WTC11 (cell line): ENCODE data around the gene HACD3. TPM values are rescaled to one million over a fixed set of nuclear protein-coding genes. Genes with fewer than 3 reads are reported as not detected.

Experiments
- ATAC-seq: fragments of 200-7000 bp; cut with Tn5 transposase; 2 replicates; pipeline ENCODE4 v1.10.0; 2021; ENCODE audit warnings: mild to moderate bottlenecking, moderate library complexity
- CTCF ChIA-PET: fragments of 300-600 bp; sonication (Branson Sonifier 250); formaldehyde crosslinking; loops from one replicate; lab custom pipeline; 2021; ENCODE audit warnings: antibody characterized with exemption; lab: Charles Lee
- POLR2A ChIA-PET: fragments of 350-600 bp; sonication (Branson Sonifier 250); formaldehyde crosslinking; loops from one replicate; lab custom pipeline; 2021; ENCODE audit warnings: antibody characterized with exemption; lab: Charles Lee
- DNase-seq: peaks from one replicate; pipeline ENCODE4 v3.0.0; 2021; ENCODE audit warnings: low spot score
- H3K27ac Mint-ChIP-seq: 2 replicates; pipeline ENCODE4 v1.8.0; 2021; ENCODE audit warnings: mixed read lengths
- H3K27me3 Mint-ChIP-seq: 2 replicates; pipeline ENCODE4 v1.8.0; 2021; ENCODE audit warnings: low read depth, mild to moderate bottlenecking, moderate library complexity, mixed read lengths
- H3K36me3 Mint-ChIP-seq: 2 replicates; pipeline ENCODE4 v1.8.0; 2021; ENCODE audit warnings: mixed read lengths
- H3K4me1 Mint-ChIP-seq: 2 replicates; pipeline ENCODE4 v1.8.0; 2022; ENCODE audit warnings: mixed read lengths
- H3K4me3 Mint-ChIP-seq: 2 replicates; pipeline ENCODE4 v1.8.0; 2021; ENCODE audit warnings: mild to moderate bottlenecking, moderate library complexity, mixed read lengths
- H3K9me3 Mint-ChIP-seq: 2 replicates; pipeline ENCODE4 v1.8.0; 2021; ENCODE audit warnings: mixed read lengths
- AR ChIP-seq: fragments of 250-450 bp; sonication (Bioruptor Pico); IDR thresholded peaks from 2 replicates; pipeline ENCODE4 v1.9.0; 2021; ENCODE audit warnings: mild to moderate bottlenecking
- ATF2 ChIP-seq: sonication (generic); formaldehyde crosslinking; IDR thresholded peaks from 2 replicates; pipeline ENCODE4 v1.8.1; 2022; ENCODE audit warnings: low read depth, missing genetic modification reagents, borderline replicate concordance
- ATF3 ChIP-seq: sonication (generic); formaldehyde crosslinking; conservative IDR thresholded peaks from 2 replicates; pipeline ENCODE4 v1.8.1; 2022; ENCODE audit warnings: mild to moderate bottlenecking, missing genetic modification reagents
- CBFB ChIP-seq: sonication (generic); formaldehyde crosslinking; IDR thresholded peaks from 2 replicates; pipeline ENCODE4 v1.8.1; 2022; ENCODE audit warnings: mild to moderate bottlenecking, low read depth, missing genetic modification reagents
- CDX4 ChIP-seq: fragments of 250-450 bp; sonication (Bioruptor Pico); IDR thresholded peaks from 2 replicates; pipeline ENCODE4 v1.9.0; 2021; ENCODE audit warnings: moderate library complexity, mild to moderate bottlenecking, inconsistent platforms, borderline replicate concordance
- ESRRA ChIP-seq: sonication (generic); formaldehyde crosslinking; IDR thresholded peaks from 2 replicates; pipeline ENCODE4 v1.8.1; 2022; ENCODE audit warnings: mild to moderate bottlenecking, missing genetic modification reagents, borderline replicate concordance
- GABPB1 ChIP-seq: sonication (generic); formaldehyde crosslinking; IDR thresholded peaks from 2 replicates; pipeline ENCODE4 v1.8.1; 2023; ENCODE audit warnings: mild to moderate bottlenecking, missing genetic modification reagents
- GTF2I ChIP-seq: fragments of 250-450 bp; sonication (Bioruptor Pico); conservative IDR thresholded peaks from 2 replicates; pipeline ENCODE4 v1.4.0; 2021; ENCODE audit warnings: mild to moderate bottlenecking
- HMGA2 ChIP-seq: fragments of 250-450 bp; sonication (Bioruptor Pico); IDR thresholded peaks from 2 replicates; pipeline ENCODE4 v1.4.0; 2021; ENCODE audit warnings: mild to moderate bottlenecking, moderate library complexity
- JAZF1 ChIP-seq: fragments of 250-450 bp; sonication (Bioruptor Pico); IDR thresholded peaks from 2 replicates; pipeline ENCODE4 v1.9.0; 2021; ENCODE audit warnings: moderate library complexity, mild to moderate bottlenecking, inconsistent platforms
- MAX ChIP-seq: sonication (generic); formaldehyde crosslinking; IDR thresholded peaks from 2 replicates; pipeline ENCODE4 v1.8.0; 2022; ENCODE audit warnings: mild to moderate bottlenecking, missing genetic modification reagents
- MXD4 ChIP-seq: fragments of 250-450 bp; sonication (Bioruptor Pico); IDR thresholded peaks from 2 replicates; pipeline ENCODE4 v1.8.0; 2021; ENCODE audit warnings: mild to moderate bottlenecking, moderate library complexity, borderline replicate concordance
- PRRX2 ChIP-seq: fragments of 250-450 bp; sonication (Bioruptor Pico); IDR thresholded peaks from 2 replicates; pipeline ENCODE4 v1.8.0; 2021; ENCODE audit warnings: mild to moderate bottlenecking
- RELA ChIP-seq: sonication (generic); formaldehyde crosslinking; IDR thresholded peaks from 2 replicates; pipeline ENCODE4 v1.8.1; 2022; ENCODE audit warnings: missing genetic modification reagents, mild to moderate bottlenecking, borderline replicate concordance
- RORB ChIP-seq: fragments of 250-450 bp; sonication (Bioruptor Pico); IDR thresholded peaks from 2 replicates; pipeline ENCODE4 v1.9.0; 2021; ENCODE audit warnings: mild to moderate bottlenecking
- SOX15 ChIP-seq: fragments of 250-450 bp; sonication (Bioruptor Pico); IDR thresholded peaks from 2 replicates; pipeline ENCODE4 v1.9.0; 2021; ENCODE audit warnings: mild to moderate bottlenecking
- STAT6 ChIP-seq: sonication (generic); formaldehyde crosslinking; conservative IDR thresholded peaks from 2 replicates; pipeline ENCODE4 v1.8.1; 2023; ENCODE audit warnings: mild to moderate bottlenecking, low read depth, missing genetic modification reagents, moderate library complexity
- TCF7 ChIP-seq: sonication (generic); formaldehyde crosslinking; IDR thresholded peaks from 2 replicates; pipeline ENCODE4 v1.8.0; 2022; ENCODE audit warnings: mild to moderate bottlenecking, low read depth, missing genetic modification reagents, moderate library complexity
- TEAD4 ChIP-seq: sonication (generic); formaldehyde crosslinking; IDR thresholded peaks from 2 replicates; pipeline ENCODE4 v1.8.0; 2022; ENCODE audit warnings: mild to moderate bottlenecking, missing genetic modification reagents
- USF1 ChIP-seq: sonication (generic); formaldehyde crosslinking; IDR thresholded peaks from 2 replicates; pipeline ENCODE4 v1.8.0; 2022; ENCODE audit warnings: mild to moderate bottlenecking, missing genetic modification reagents
- ZBTB21 ChIP-seq: sonication (generic); formaldehyde crosslinking; IDR thresholded peaks from 2 replicates; pipeline ENCODE4 v1.8.1; 2023; ENCODE audit warnings: mild to moderate bottlenecking, missing genetic modification reagents, borderline replicate concordance
- ZBTB43 ChIP-seq: sonication (generic); formaldehyde crosslinking; IDR thresholded peaks from 2 replicates; pipeline ENCODE4 v1.8.1; 2023; ENCODE audit warnings: mild to moderate bottlenecking, missing genetic modification reagents
- ZMAT4 ChIP-seq: fragments of 250-450 bp; sonication (Bioruptor Pico); IDR thresholded peaks from 2 replicates; pipeline ENCODE4 v1.9.0; 2021; ENCODE audit warnings: mild to moderate bottlenecking
- ZNF138 ChIP-seq: sonication (generic); formaldehyde crosslinking; conservative IDR thresholded peaks from 2 replicates; pipeline ENCODE4 v1.8.1; 2022; ENCODE audit warnings: mild to moderate bottlenecking, moderate library complexity, missing genetic modification reagents
- ZNF317 ChIP-seq: sonication (generic); formaldehyde crosslinking; IDR thresholded peaks from 2 replicates; pipeline ENCODE4 v1.8.1; 2023; ENCODE audit warnings: low read depth, mild to moderate bottlenecking, moderate library complexity, missing genetic modification reagents, borderline replicate concordance
- ZNF671 ChIP-seq: fragments of 250-450 bp; sonication (Bioruptor Pico); IDR thresholded peaks from 2 replicates; pipeline ENCODE4 v1.8.0; 2021; ENCODE audit warnings: mild to moderate bottlenecking
- total RNA-seq: library from RNA; stranded (reverse); gene quantifications from 3 replicates; pipeline ENCODE4 v1.2.3, GENCODE V29; 2021

The HACD3 gene
- total RNA-seq, 1 experiment from 2014 or later: 95.9 TPM

GRCh38 chr15:65610871-65611718 lies 80.8 kb downstream of the HACD3 start, which contains the start of gene INTS14:
INTS14 (minus strand) TSS chr15:65611131; CDS start chr15:65607380, 3,751 bp downstream.
- DNase-seq: peak; percentile 99
- H3K4me1 Mint-ChIP-seq: peaks cover 21% of the 10 kb centered on the region
- ChIA-PET CTCF (interaction anchor here (0.6 to 3.2 kb wide), 30 partner anchors 8 to 681 kb away, joined by 3 to 27 read pairs (median 3); partner anchors contain the start of genes HACD3, RAB11A and SLC24A1), POLR2A (interaction anchor here (0.8 to 1.4 kb wide), 5 partner anchors 12 to 236 kb away, joined by 3 to 6 read pairs (median 3); no protein-coding TSS in a partner anchor)
- ATAC-seq: peak; percentile 99
- H3K27ac Mint-ChIP-seq: peak within 1 kb of the TSS; percentile 99
- peak within 1 kb of the TSS; percentile 92 for H3K4me3 Mint-ChIP-seq
- no peaks in the 10 kb centered on the region for H3K27me3 Mint-ChIP-seq
- peaks cover 5% of the 10 kb centered on the region; the same call in 1 of the 2 replicates for H3K36me3 Mint-ChIP-seq
- H3K9me3 Mint-ChIP-seq: peaks cover under 1% of the 10 kb centered on the region; the same call in 1 of the 2 replicates
- TF ChIP-seq GTF2I (CRISPR knock-in tag) (no peak), ESRRA (CRISPR knock-in tag) (no peak; the same call in 1 of the 2 replicates), RORB (no peak), ZNF671 (CRISPR knock-in tag) (no peak), ATF2 (no peak), ZBTB43 (CRISPR knock-in tag) (peak; percentile 88), TCF7 (CRISPR knock-in tag) (no peak), PRRX2 (CRISPR knock-in tag) (no peak), MAX (CRISPR knock-in tag) (peak; percentile 81), AR (no peak), ZBTB21 (CRISPR knock-in tag) (peak; percentile 94), CBFB (CRISPR knock-in tag) (peak; percentile 99), HMGA2 (CRISPR knock-in tag) (no peak), ZMAT4 (CRISPR knock-in tag) (no peak), STAT6 (CRISPR knock-in tag) (0 out of 2 replicates have a peak, but pooled peaks have one; percentile 79), USF1 (CRISPR knock-in tag) (peak; percentile 44; the same call in 1 of the 2 replicates), TEAD4 (CRISPR knock-in tag) (no peak), CDX4 (CRISPR knock-in tag) (no peak), ATF3 (CRISPR knock-in tag) (no peak), SOX15 (CRISPR knock-in tag) (no peak), RELA (no peak), ZNF138 (no peak; the same call in 1 of the 2 replicates), GABPB1 (CRISPR knock-in tag) (peak; percentile 88), JAZF1 (no peak), MXD4 (CRISPR knock-in tag) (no peak), ZNF317 (0 out of 2 replicates have a peak, but pooled peaks have one; percentile 60)
